Measurements from ENCODE around the gene SCD5. TPM values are rescaled to one million over a fixed set of nuclear protein-coding genes. Genes with fewer than 3 reads are reported as not detected.

SCD5 gene
- total and polyA plus RNA-seq, 9 of the 15 experiments (the other 6 are each of a cell fraction or from before 2014, with no cell fraction given), result 0.01 to 0.20 (median 0.03) TPM; not detected in 5

- H3K9me3 ChIP-seq (replicated peaks; ENCODE audit: control insufficient read depth, insufficient read depth, low read depth, low read length), result no peaks in the 10 kb centered on the region
- FAIRE-seq (no peak), ATAC-seq (no peak), DNase-seq (ENCODE audit: extremely low read depth in 1 of 4, low spot score in 3 of 4) (no peak)
- no TSS peak for BruUV-seq (replicated peaks)
- no peak overlapping the region for H2AFZ ChIP-seq (ENCODE audit: low read depth, low read length)
- ChIA-PET CTCF (ENCODE audit: low intra/inter-chr PET ratio) (no interaction called here), POLR2A (no interaction called here)
- 0% methylated on average over 7 of the region's 7 CpGs for WGBS (ENCODE audit: insufficient coverage, low coverage, missing lambda C conversion rate)
- no peak overlapping the region for H3K27ac ChIP-seq (ENCODE audit: extremely low read depth, low read depth, low read length)
- H3K9me1 ChIP-seq (ENCODE audit: control insufficient read depth, insufficient read depth, low read length), result no peaks in the 10 kb centered on the region
- H3K79me2 ChIP-seq (ENCODE audit: control insufficient read depth, insufficient read depth, low read length), result no peaks in the 10 kb centered on the region
- H3K4me3 ChIP-seq, result no peak overlapping the region
- no peaks in the 10 kb centered on the region for H3K4me1 ChIP-seq (replicated peaks in 1 of 2; ENCODE audit: control insufficient read depth in 2 of 2, insufficient read depth in 2 of 2, low read length in 2 of 2)
- in situ Hi-C loops (cut with MboI), result no loop called here
- intact Hi-C loops (cut with micrococcal nuclease), result no loop called here
- H3K27me3 ChIP-seq (ENCODE audit: control insufficient read depth in 2 of 2, insufficient read depth in 2 of 2, low read length in 2 of 2), result peaks cover 17 to 19% of the 10 kb centered on the region in 2 experiments; a peak in 4 of 5 replicates
- H3K36me3 ChIP-seq (ENCODE audit: control insufficient read depth, insufficient read depth, low read length), result no peaks in the 10 kb centered on the region
- H4K20me1 ChIP-seq (replicated peaks; ENCODE audit: control insufficient read depth, insufficient read depth, low read length), result no peaks in the 10 kb centered on the region
- H3K4me2 ChIP-seq (ENCODE audit: insufficient read depth, low read length), result no peak overlapping the region
- no peak overlapping the region for H3K9ac ChIP-seq (ENCODE audit: insufficient read depth in 1 of 2, low read depth in 2 of 2, low read length in 2 of 2)
- TF ChIP-seq CHCHD3 (CRISPR knock-in tag; IDR thresholded peaks at IDR 0.05), result no peak
- no peak for TF ChIP-seq FOXJ2 (tag; IDR thresholded peaks at IDR 0.05)
- no peak for TF ChIP-seq NFXL1 (CRISPR knock-in tag; IDR thresholded peaks at IDR 0.05)
- TF ChIP-seq C11orf30 (IDR thresholded peaks at IDR 0.05; ENCODE audit: low read depth), result no peak
- no peak for TF ChIP-seq CEBPB (tag; IDR thresholded peaks at IDR 0.05)
- TF ChIP-seq ZBTB7A (IDR thresholded peaks at IDR 0.05; ENCODE audit: borderline replicate concordance, control insufficient read depth, low read depth, low read length), result no peak
- no peak for TF ChIP-seq CHAMP1 (IDR thresholded peaks at IDR 0.05)
- TF ChIP-seq PREB (CRISPR knock-in tag; IDR thresholded peaks at IDR 0.05), result no peak
- TF ChIP-seq ZNF124 (CRISPR knock-in tag; IDR thresholded peaks at IDR 0.05), result no peak
- TF ChIP-seq TAF9B (IDR thresholded peaks at IDR 0.05; ENCODE audit: partially characterized antibody), result no peak
- no peak for TF ChIP-seq TRIM25 (IDR thresholded peaks at IDR 0.05; ENCODE audit: borderline replicate concordance)
- no peak for TF ChIP-seq ZNF431 (CRISPR knock-in tag; IDR thresholded peaks at IDR 0.05)
These were observed 192.0 kb downstream of the SCD5 start for GRCh38 chr4:82606622-82607021.
